Activated CD8-positive, alpha-beta memory T cell treated with anti-CD3 and anti-CD28 coated beads, Interleukin-2, amount 50 U/mL, for 48 hours (primary cell): ENCODE results near the gene MATN1.
"Not testable (repeated sequence)": the region's sequence is repeated elsewhere in the genome, so short reads cannot be mapped to it uniquely, and the experiment has no call there.

Experiments used
- DNase-seq: peaks from one replicate; pipeline ENCODE4 v3.0.0-alpha.2; 2020

MATN1 gene

GRCh38 chr1:30723331-30723755, at the start of gene MATN1:
Gene MATN1, minus strand, starts transcription at chr1:30723585. Its CDS starts 34 bp downstream, at chr1:30723551.
- no peak for DNase-seq

- no peak for DNase-seq
Measured at GRCh38 chr1:30771005-30771404, 47.6 kb upstream of the MATN1 start.

GRCh38 chr1:30770150-30770549, 46.8 kb upstream of the MATN1 start:
- no peak for DNase-seq

- no peak for DNase-seq
Measured at GRCh38 chr1:30768830-30769718, 45.7 kb upstream of the MATN1 start.

GRCh38 chr1:30768159-30768829, 44.9 kb upstream of the MATN1 start:
- DNase-seq: no peak

GRCh38 chr1:30766948-30767347, 43.6 kb upstream of the MATN1 start:
- not testable (repeated sequence) for DNase-seq

GRCh38 chr1:30765556-30766434, 42.4 kb upstream of the MATN1 start:
- no peak for DNase-seq

GRCh38 chr1:30764939-30765555, 41.7 kb upstream of the MATN1 start:
- no peak for DNase-seq

- DNase-seq: no peak
Measured at GRCh38 chr1:30764396-30764795, 41.0 kb upstream of the MATN1 start.

GRCh38 chr1:30763651-30764248, 40.4 kb upstream of the MATN1 start:
- no peak for DNase-seq

GRCh38 chr1:30762930-30763650, 39.7 kb upstream of the MATN1 start:
- DNase-seq: no peak

- DNase-seq: no peak
Measured at GRCh38 chr1:30762152-30762929, 39.0 kb upstream of the MATN1 start.

- DNase-seq: no peak
Measured at GRCh38 chr1:30761381-30762151, 38.2 kb upstream of the MATN1 start.

GRCh38 chr1:30760596-30761324, 37.4 kb upstream of the MATN1 start:
- no peak for DNase-seq

- DNase-seq: peak; percentile 74
Measured at GRCh38 chr1:30759718-30760281, 36.4 kb upstream of the MATN1 start.

GRCh38 chr1:30758785-30759380, 35.5 kb upstream of the MATN1 start:
- peak; percentile 61 for DNase-seq

- no peak for DNase-seq
Measured at GRCh38 chr1:30758121-30758688, 34.8 kb upstream of the MATN1 start.
